PC-9 (cell line): ENCODE results near the gene LRMDA. TPM values are rescaled to one million over a fixed set of nuclear protein-coding genes. Genes with fewer than 3 reads are reported as not detected.

ENCODE experiments used
- BruUV-seq: library from RNA; stranded (reverse); fragments of 400-500 nt; replicated peaks from 2 replicates; lab custom pipeline; 2021; lab: Mats Ljungman, UMichigan
- CTCF ChIA-PET: fragments of 300-600 bp; sonication (Branson Sonifier 250); formaldehyde crosslinking; loops from one replicate; lab custom pipeline; 2022; ENCODE audit warnings: antibody characterized with exemption; lab: Charles Lee
- POLR2A ChIA-PET: fragments of 300-600 bp; sonication (Branson Sonifier 250); formaldehyde crosslinking; loops from one replicate; lab custom pipeline; 2022; ENCODE audit warnings: antibody characterized with exemption; ENCODE audit not compliant: unreplicated experiment; lab: Charles Lee
- DNase-seq, 2 experiments: peaks; one replicate each; pipeline versions ENCODE4 v3.0.0 to v3.0.0-alpha.2; 2015 to 2022; ENCODE audit warnings: mixed read lengths in 1 of 2
- H2AFZ ChIP-seq: fragments of 200-600 bp; sonication (generic); 2 replicates; pipeline ENCODE4 v1.8.1; 2017; ENCODE audit warnings: antibody characterized with exemption
- H3F3A ChIP-seq: fragments of 200-600 bp; sonication (generic); 2 replicates; pipeline ENCODE4 v1.8.1; 2017; ENCODE audit warnings: antibody characterized with exemption, mild to moderate bottlenecking, low read depth; ENCODE audit not compliant: insufficient read depth
- H3K27ac ChIP-seq: fragments of 200-600 bp; sonication (generic); 2 replicates; pipeline ENCODE4 v1.6.1; 2016; ENCODE audit warnings: mixed run types
- H3K27me3 ChIP-seq: fragments of 200-600 bp; sonication (generic); 2 replicates; pipeline ENCODE4 v1.6.1; 2016; ENCODE audit warnings: low read depth, mixed run types; ENCODE audit not compliant: insufficient read depth
- H3K36me3 ChIP-seq: fragments of 200-600 bp; sonication (generic); 2 replicates; pipeline ENCODE4 v1.6.1; 2016; ENCODE audit warnings: low read depth, mixed run types
- H3K4me1 ChIP-seq: fragments of 200-600 bp; sonication (generic); replicated peaks from 2 replicates; pipeline ENCODE4 v1.6.1; 2016; ENCODE audit warnings: mixed run types; ENCODE audit not compliant: insufficient read depth
- H3K4me2 ChIP-seq: fragments of 200-600 bp; sonication (generic); 2 replicates; pipeline ENCODE4 v1.6.1; 2017; ENCODE audit warnings: mixed run types
- H3K4me3 ChIP-seq: fragments of 200-600 bp; sonication (generic); 2 replicates; pipeline ENCODE4 v1.6.1; 2016; ENCODE audit warnings: mixed run types
- H3K79me2 ChIP-seq: fragments of 200-600 bp; sonication (generic); 2 replicates; pipeline ENCODE4 v1.6.1; 2017; ENCODE audit warnings: low read depth, mixed run types
- H3K9me2 ChIP-seq: fragments of 200-600 bp; sonication (generic); 2 replicates; pipeline ENCODE4 v1.8.1; 2017; ENCODE audit warnings: mild to moderate bottlenecking; ENCODE audit not compliant: insufficient read depth
- H3K9me3 ChIP-seq: fragments of 200-600 bp; sonication (generic); 2 replicates; pipeline ENCODE4 v1.8.1; 2016; ENCODE audit warnings: low read depth; ENCODE audit not compliant: insufficient read depth
- H4K20me1 ChIP-seq: fragments of 200-600 bp; sonication (generic); 2 replicates; pipeline ENCODE4 v1.8.1; 2017; ENCODE audit not compliant: insufficient read depth
- CTCF ChIP-seq: fragments of 200-600 bp; sonication (generic); conservative IDR thresholded peaks from 2 replicates; pipeline ENCODE4 v1.6.1; 2017; ENCODE audit warnings: mixed run types, antibody characterized with exemption, mild to moderate bottlenecking, moderate library complexity
- EZH2 ChIP-seq: fragments of 200-600 bp; sonication (generic); IDR thresholded peaks from 2 replicates; pipeline ENCODE4 v1.8.0; 2017; ENCODE audit warnings: antibody characterized with exemption, low read depth
- intact Hi-C: fragments of 100-400 bp; cut with micrococcal nuclease; formaldehyde crosslinking; loops from one replicate; pipeline ENCODE4 v1.10.0; 2022; ENCODE audit not compliant: unreplicated experiment
- total RNA-seq: library from RNA; stranded (reverse); gene quantifications from 2 replicates; pipeline ENCODE4 v1.2.3, GENCODE V29; 2021

LRMDA gene
- total RNA-seq, 1 experiment from 2014 or later = not detected

GRCh38 chr10:76416642-76417041 lies 985.2 kb downstream of the LRMDA start:
- no peaks in the 10 kb centered on the region for H3K9me2 ChIP-seq
- no peaks in the 10 kb centered on the region for H3K36me3 ChIP-seq
- no peak overlapping the region for H2AFZ ChIP-seq
- no peak for DNase-seq
- no peak overlapping the region for H3K27ac ChIP-seq
- no peaks in the 10 kb centered on the region for H4K20me1 ChIP-seq
- no peaks in the 10 kb centered on the region for H3K79me2 ChIP-seq
- H3K4me3 ChIP-seq = no peak overlapping the region
- ChIA-PET CTCF (no interaction called here), POLR2A (no interaction called here)
- intact Hi-C loops = no loop called here
- H3K4me1 ChIP-seq = no peaks in the 10 kb centered on the region
- no peaks in the 10 kb centered on the region for H3K27me3 ChIP-seq
- no peak for TF ChIP-seq EZH2
- TF ChIP-seq CTCF = no peak
- BruUV-seq = no TSS peak
- no peaks in the 10 kb centered on the region for H3F3A ChIP-seq
- H3K4me2 ChIP-seq = no peak overlapping the region
- H3K9me3 ChIP-seq = no peaks in the 10 kb centered on the region

GRCh38 chr10:76420725-76421124 lies 989.3 kb downstream of the LRMDA start:
- H3K27me3 ChIP-seq = no peaks in the 10 kb centered on the region

GRCh38 chr10:76422769-76423168 lies 991.3 kb downstream of the LRMDA start:
- intact Hi-C loops = no loop called here
- Histone ChIP-seq H3K4me3 (no peak overlapping the region), H3K4me1 (no peaks in the 10 kb centered on the region), H3F3A (no peaks in the 10 kb centered on the region), H2AFZ (no peak overlapping the region), H3K36me3 (no peaks in the 10 kb centered on the region), H3K4me2 (no peak overlapping the region), H3K9me3 (no peaks in the 10 kb centered on the region), H3K9me2 (no peaks in the 10 kb centered on the region), H3K79me2 (no peaks in the 10 kb centered on the region), H3K27me3 (no peaks in the 10 kb centered on the region), H4K20me1 (no peaks in the 10 kb centered on the region), H3K27ac (no peak overlapping the region)
- CTCF ChIA-PET = no interaction called here
- no TSS peak for BruUV-seq
- no peak for TF ChIP-seq EZH2
- no peak for TF ChIP-seq CTCF
- POLR2A ChIA-PET = no interaction called here
- DNase-seq = no peak

More at GRCh38 chr10:76420725-76421124, 989.3 kb downstream of the LRMDA start:
- Histone ChIP-seq H3K4me1 (no peaks in the 10 kb centered on the region), H3K79me2 (no peaks in the 10 kb centered on the region), H3K36me3 (no peaks in the 10 kb centered on the region), H3K4me2 (no peak overlapping the region), H3K9me3 (no peaks in the 10 kb centered on the region), H4K20me1 (no peaks in the 10 kb centered on the region), H3K4me3 (no peak overlapping the region), H2AFZ (no peak overlapping the region), H3F3A (no peaks in the 10 kb centered on the region), H3K27ac (no peak overlapping the region), H3K9me2 (no peaks in the 10 kb centered on the region)
- no TSS peak for BruUV-seq
- TF ChIP-seq CTCF = no peak
- TF ChIP-seq EZH2 = no peak
- ChIA-PET CTCF (no interaction called here), POLR2A (no interaction called here)
- intact Hi-C loops = no loop called here
- DNase-seq = no peak
